GM18517 (cell line): Measurements from ENCODE around the gene TBX18.

Experiments used
- ATAC-seq: cut with Tn5 transposase; IDR thresholded peaks from one replicate; pipeline ENCODE4 v1.9.1; 2021; ENCODE audit warnings: mild to moderate bottlenecking, moderate library complexity; ENCODE audit not compliant: unreplicated experiment

The TBX18 gene

GRCh38 chr6:84773431-84774156, 9.2 kb upstream of the TBX18 start:
- ATAC-seq: no peak

- ATAC-seq: no peak
These were observed 8.7 kb upstream of the TBX18 start for GRCh38 chr6:84773133-84773430.

GRCh38 chr6:84772428-84773132, 8.2 kb upstream of the TBX18 start:
- ATAC-seq: no peak

GRCh38 chr6:84771756-84772356, 7.5 kb upstream of the TBX18 start:
- no peak for ATAC-seq

GRCh38 chr6:84771125-84771755, 6.8 kb upstream of the TBX18 start:
- no peak for ATAC-seq

GRCh38 chr6:84770521-84770920, 6.1 kb upstream of the TBX18 start:
- ATAC-seq: no peak

- no peak for ATAC-seq
These were observed 4.9 kb upstream of the TBX18 start for GRCh38 chr6:84769306-84769705.

GRCh38 chr6:84768442-84769174, 4.2 kb upstream of the TBX18 start:
- ATAC-seq: no peak

- ATAC-seq: no peak
These were observed 3.3 kb upstream of the TBX18 start for GRCh38 chr6:84767526-84768201.

GRCh38 chr6:84766799-84767525, 2.6 kb upstream of the TBX18 start:
- no peak for ATAC-seq

GRCh38 chr6:84766118-84766798, 1.9 kb upstream of the TBX18 start:
- no peak for ATAC-seq

- no peak for ATAC-seq
These were observed 489 bp downstream of the TBX18 start for GRCh38 chr6:84763886-84764331.

GRCh38 chr6:84763003-84763885, 1.2 kb downstream of the TBX18 start:
- ATAC-seq: no peak

- no peak for ATAC-seq
These were observed 2.0 kb downstream of the TBX18 start for GRCh38 chr6:84762220-84763002.

- ATAC-seq: no peak
These were observed 5.9 kb downstream of the TBX18 start for GRCh38 chr6:84758486-84758885.

- ATAC-seq: no peak
These were observed 7.5 kb downstream of the TBX18 start for GRCh38 chr6:84756877-84757276.

GRCh38 chr6:84756466-84756865, 7.9 kb downstream of the TBX18 start:
- no peak for ATAC-seq

GRCh38 chr6:84753173-84753572, 11.2 kb downstream of the TBX18 start:
- no peak for ATAC-seq
